GM19043 (cell line): ENCODE data around the gene MYOM1.
A peak's percentile ranks its signal among the peaks of the same experiment; 100 is the strongest.
"Not testable (repeated sequence)": the region's sequence is repeated elsewhere in the genome, so short reads cannot be mapped to it uniquely, and the experiment has no call there.

Source experiments
- ATAC-seq: cut with Tn5 transposase; IDR thresholded peaks from one replicate; pipeline ENCODE4 v1.9.1; 2021; ENCODE audit warnings: low read depth; ENCODE audit not compliant: unreplicated experiment

The MYOM1 gene

DNA sequence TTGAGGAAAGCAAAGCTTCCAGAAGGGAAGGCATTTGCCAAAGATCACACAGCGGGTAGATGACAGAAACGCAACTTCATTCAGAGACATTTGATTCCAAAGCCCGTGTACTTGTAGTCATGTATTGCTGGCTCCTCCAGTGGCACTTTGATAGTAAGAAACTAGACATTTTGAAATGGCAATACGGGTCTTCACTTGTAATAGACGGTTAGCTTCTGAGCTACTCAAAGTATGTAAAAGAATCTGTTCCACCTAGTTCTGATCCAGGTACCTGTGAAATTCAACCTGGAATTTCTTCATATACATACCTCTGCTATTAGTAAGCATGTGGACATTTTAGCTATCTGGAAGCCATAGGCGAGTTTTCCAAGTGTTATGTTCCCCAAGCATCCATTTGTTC lies 1.7 kb upstream of the MYOM1 start:
- ATAC-seq = no peak

DNA sequence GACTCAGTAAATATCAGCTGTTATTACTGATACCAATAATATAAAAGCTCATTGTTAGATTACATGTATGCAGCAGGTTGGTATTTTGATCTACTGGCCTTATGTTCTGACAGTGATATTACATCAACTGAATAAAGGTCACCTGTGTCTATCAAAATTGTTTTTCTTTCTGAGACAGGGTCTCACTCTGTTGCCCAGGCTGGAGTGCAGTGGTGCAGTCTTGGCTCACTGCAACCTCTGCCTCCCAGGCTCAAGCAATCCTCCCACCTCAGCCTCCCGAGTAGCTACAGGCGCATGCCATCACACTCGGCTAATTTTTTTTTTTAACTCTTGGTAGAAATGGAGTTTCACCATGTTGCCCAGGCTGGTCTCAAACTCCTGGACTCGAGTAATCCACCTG lies 1.1 kb upstream of the MYOM1 start:
- ATAC-seq = not testable (repeated sequence)

DNA sequence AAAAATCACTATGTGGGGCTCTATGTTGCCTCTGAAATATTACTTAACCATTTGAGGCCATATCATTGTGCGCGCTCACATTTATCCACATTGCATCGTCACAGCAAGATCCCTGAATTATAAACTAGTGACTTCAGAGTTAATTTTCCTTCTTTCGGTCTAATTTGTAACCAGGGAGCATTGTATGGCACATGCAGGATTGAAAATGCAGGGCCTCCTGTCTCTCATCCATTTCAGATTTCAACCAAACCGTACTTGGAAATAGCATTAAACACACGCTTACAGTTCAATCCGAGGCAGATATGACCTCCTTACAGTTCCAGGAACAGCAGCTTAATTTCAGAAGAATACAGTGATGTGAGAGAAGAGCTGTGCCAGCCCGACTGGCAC lies 532 bp downstream of the MYOM1 start:
- ATAC-seq = no peak

DNA sequence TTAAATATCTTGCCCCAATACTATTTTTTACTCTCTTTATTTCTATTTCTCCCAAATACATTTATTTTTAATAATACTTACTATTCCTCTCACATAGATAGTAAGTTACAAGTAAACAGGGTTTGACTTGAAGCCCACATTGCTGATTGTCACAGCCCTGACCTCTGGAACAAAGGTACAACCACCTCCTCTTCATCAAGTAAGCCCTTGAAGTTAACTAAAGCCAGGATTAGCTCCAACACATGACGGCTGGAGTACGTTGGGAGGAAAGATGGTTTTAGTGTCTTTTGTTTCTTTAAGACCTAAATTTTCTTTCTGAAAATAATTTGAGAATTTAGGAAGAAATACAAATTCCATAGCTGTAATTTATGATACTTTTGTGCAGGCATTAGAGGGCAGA lies 949 bp downstream of the MYOM1 start:
- no peak for ATAC-seq

DNA sequence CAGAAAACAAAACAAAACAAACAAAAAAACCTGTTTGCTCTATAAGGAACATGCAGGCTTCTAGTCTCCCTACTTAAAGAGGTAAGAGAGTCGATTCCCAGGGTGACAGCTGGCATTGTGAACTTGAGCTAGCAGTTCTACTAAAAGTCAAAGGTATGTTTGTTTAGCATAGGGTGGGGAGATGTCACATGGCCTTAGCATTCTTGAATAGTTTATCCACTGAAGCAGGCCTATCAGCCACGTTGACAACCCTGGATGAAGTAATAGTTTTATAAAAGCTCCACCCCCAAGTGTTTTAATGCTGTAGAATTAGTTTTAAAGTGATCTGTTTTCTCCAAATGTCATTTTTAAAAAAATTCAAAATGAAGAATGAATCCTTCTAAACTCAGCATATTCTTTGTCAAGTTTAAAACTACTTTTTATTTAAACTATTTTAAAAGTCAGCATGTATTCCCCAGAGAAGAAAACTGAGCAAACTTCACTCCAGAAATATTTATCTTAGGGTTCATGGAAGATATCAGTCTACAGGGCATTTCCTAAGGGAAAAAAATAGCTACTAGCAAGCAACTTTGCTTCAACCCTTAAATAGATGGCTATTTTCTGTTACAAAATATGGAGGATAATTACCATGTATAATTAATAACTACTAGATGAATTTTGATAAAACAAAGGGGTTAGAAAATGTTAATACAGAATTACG lies 1.7 kb downstream of the MYOM1 start:
- ATAC-seq = no peak

DNA sequence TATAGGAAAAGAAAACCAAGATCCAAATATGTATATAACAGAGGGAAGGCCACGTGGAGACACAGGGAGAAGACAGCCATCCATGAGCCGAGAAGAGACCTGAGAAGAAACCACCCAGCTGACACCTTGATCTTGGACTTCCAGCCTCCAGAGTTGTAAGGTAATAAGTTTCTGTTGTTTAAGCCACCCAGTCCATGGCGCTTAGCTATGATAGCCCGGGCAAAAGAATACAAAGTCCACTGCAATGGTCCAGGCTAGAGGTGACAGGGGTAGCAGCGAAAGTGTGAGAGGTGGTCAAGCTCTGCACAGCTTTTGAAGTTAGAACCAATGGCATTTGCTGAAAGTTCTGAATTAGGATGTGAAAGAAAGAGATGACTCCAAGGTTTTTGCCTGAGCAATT lies 2.8 kb downstream of the MYOM1 start:
- no peak for ATAC-seq

DNA sequence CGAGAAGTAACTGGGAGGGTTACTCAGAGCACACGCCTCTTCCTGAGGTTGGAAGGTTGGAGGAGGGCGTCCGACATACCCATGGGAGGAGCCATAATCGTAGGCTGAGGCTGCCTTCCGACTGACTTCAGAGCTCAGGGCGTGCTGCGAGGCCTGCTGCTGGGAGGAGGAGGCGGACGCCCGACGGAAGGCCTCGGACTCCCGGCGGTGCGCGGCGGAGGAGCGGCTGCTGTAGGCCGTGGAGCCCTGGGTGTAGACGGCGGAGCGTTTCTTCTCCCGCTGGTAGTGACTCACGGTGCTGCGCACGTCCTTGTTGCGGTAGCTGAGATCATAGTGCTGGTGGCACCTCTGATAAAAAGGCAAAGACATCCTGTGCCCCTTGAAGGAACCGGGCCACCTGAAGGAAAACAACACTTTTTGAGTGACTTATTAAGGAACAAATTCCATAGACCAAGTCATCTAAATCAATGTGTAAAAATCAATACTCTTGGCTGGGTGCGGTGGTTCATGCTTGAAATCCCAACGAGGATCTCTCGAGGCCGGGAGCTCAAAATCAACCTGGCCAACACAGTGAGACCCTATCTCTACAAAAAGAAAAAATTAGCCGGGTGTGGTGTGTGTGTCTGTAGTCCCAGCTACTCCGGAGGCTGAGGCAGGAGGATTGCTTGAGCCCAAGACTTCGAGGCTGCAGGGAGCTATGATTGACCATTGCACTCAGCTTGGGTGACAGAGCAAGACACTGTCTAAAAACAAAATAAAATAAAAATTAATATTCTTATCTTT lies 4.7 kb downstream of the MYOM1 start:
- no peak for ATAC-seq

DNA sequence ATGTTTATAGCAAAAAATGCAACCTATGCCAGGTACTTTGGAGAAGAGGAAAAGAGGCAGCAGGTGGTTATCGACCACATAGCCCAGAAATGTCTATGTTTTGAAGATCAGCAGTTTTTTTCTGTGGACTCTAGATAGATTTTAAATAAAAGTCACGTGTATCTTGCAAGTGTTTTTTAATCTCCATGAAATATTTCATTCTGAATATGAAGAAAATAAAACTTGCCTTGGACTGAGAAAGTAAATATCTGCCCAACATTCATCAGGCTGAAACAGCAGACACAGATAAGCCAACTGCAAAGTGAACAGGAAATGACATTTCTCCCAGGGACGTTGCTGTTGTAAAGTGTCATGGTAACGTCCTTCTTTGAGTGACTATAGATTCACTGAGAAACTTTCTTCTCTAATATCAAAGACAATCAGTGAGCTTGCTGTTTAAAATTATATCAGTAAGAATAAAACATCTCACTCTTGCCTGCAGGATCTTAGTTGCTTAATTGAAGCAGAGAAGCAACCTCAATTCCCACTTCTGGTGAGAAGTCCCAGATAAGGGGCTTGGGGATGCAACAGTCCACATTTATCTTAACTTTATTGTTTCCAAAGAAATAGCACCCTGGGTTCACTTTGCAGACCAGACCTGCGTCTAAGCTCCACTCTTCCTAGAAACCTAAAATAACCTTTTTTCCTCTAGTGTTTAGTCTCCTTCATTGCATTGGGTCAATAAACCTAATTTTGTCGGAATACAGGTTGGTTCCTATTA lies 6.3 kb downstream of the MYOM1 start:
- ATAC-seq = no peak

DNA sequence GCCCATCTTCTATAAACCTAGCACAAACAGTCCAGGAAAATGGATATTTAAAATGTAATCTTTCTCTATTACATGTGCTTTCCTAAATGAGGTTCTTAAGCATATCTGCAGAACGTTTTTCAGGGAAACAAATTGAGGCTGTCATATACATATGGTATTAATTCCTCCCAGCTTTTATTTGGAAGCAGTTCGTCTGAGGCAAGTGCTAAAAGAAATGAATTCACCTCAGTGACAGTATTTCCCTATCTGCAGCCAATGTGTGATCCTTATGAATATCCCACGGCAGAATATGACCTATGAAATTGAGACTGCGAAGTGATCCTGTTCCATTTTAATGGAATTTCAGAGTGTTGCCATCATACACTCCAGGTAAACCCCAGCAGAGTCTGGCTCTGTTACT lies 7.1 kb downstream of the MYOM1 start:
- no peak for ATAC-seq

DNA sequence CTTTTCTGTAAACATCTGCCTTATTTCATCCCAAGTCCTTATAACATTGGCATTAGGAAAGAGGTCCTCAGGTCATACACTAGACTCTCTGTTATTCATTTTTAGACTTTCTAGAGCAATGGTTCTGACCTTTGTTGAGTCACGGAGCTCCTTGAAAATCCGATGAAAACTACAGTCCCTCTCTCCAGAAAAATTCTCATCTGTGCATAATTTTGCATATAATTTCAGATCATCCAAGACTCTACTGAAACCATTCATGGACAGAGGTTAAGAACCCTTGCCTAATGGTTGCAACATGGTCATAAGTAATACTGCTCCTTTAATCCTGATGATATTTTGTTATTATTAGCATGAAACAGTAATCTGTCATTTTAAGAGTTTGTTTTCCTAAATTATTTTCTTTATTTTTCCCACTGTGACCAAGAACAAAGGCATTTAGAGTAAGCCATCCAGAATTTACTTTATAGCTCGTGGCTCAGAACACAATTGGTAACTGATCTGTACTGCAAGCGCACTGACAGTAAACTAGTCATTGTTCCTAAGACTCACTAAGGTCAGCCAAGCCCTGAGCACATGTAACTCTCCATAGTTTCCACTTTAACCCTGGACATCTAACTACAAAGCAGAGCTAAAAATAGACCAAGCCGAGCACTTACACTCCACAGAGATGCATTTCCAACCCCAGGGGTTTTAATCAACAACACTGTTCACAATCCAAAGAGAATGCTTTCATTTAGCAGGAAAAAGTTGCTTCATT lies 8.4 kb downstream of the MYOM1 start:
- no peak for ATAC-seq

DNA sequence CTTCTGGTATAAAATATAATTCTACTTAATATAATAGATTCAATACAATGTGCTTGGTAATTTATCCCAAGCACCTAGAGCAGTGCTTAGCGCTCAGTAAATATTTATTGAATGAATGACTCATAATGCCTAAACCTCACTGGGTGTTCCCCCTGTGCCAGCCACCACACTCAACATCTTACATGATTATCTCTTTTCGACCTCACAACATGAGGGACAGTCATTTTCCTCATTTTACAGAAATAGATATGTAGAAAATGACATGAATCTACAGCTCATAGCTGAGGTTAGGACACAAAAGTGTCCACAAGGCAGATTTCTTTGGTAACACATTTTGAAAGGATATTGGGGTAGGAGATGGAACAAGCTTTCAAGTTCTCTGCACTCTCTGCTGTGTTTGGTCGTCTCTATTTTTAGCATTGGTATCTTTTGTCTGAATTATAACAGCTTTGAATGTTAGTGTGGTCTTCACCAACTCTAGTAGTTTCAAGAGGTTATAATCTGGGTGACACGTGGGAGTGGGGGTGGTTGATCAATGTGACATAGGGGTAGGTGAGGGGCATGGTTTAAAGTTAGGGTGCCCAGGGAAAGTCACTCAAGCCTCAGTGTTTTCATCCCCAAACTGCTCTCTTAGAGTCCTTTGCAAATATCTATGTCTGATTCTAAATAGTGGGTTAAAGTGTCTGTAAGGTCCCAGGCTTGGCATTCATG lies 9.8 kb downstream of the MYOM1 start:
- ATAC-seq = peak; percentile 62

DNA sequence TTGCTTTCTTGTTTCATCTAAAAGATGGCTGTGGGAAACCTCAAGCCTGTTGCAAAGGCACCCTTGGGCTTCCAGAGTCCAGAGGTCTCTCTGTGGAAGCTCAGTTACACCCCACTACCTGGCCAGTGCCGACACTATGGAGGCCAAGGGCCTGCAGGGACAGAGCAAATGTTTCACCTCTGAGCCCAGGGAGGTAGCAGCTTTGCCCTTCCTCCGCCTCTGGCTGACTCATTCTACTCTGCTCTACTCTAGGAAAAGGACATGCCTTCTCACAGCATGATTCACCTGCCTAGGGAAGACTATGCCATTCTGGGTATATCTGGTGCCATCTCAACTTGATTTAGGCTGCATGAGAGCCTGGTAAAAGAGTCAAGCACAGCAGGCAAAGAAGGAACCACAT lies 12.2 kb downstream of the MYOM1 start:
- no peak for ATAC-seq

DNA sequence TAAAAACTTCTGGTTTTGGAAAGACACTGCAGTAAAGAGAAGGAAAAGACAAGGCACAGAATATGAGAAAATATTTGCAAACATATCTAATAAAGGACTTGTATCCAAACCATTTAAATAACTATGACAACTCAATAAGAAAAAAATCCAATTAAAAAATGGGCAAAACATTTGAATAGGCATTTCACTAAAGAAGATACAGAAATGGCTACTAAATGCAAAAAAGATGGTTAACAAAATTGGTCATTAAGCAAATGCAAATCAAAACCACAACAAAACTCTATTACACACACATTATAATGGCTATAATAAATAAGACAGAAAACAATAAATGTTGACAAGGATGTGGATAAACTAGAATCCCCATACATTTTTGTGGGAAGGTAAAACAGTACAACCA lies 14.5 kb downstream of the MYOM1 start:
- ATAC-seq = no peak

DNA sequence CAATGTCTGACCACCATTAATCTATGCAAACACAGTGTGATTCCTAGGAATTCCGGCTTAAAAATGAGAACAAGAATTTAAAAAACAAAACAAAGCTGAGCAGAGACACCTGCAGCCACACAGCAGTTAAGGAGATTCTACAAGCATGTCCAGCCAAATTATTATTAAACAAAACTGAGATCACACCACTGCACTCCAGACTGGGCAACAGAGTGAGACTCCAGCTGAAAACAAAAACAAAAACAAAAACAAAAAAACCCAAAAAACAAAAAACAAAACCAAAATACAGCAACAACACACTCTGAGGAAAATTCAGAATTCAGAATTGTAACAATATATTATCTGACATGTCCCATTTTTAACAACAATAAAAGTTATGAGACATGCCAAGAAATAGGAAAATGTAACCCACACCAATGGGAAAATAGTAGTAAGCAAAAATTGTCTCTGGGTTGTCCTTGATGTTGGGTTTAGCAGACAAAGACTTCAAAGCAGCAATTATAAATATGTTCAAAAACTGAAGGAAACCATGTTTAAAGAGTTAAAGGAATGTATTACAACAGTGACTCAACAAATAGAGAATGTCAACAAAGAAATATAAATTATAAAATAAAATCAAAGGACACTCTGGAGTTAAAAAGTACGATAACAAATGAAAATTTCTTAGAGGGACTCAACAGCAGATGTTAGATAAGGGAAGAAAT lies 19.7 kb downstream of the MYOM1 start:
- ATAC-seq = no peak

DNA sequence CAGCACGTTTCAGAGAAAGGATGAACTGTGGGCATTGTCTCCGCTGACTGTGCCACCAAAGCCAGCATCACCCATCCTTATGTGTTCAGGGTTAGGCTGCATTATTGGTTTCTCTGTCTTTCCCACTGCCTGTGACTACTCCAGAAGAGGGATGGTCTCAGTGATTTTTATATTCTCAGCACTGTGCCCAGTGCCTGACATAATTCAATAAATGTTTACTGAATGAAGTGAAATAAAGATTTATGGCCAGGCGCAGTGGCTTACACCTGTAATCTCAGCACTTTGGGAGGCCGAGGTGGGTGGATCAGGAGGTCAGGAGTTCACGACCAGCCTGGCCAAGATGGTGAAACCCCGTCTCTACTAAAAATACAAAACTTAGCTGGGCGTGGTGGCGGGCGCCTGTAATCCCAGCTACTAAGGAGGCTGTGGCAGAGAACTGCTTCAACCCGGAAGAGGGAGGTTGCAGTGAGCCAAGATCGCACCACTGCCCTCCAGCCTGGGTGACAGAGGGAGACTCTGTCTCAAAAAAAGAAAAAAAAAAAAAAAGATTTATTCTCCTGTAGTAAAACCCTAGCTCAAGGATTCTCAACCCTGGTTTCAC lies 21.4 kb downstream of the MYOM1 start:
- ATAC-seq = not testable (repeated sequence)

DNA sequence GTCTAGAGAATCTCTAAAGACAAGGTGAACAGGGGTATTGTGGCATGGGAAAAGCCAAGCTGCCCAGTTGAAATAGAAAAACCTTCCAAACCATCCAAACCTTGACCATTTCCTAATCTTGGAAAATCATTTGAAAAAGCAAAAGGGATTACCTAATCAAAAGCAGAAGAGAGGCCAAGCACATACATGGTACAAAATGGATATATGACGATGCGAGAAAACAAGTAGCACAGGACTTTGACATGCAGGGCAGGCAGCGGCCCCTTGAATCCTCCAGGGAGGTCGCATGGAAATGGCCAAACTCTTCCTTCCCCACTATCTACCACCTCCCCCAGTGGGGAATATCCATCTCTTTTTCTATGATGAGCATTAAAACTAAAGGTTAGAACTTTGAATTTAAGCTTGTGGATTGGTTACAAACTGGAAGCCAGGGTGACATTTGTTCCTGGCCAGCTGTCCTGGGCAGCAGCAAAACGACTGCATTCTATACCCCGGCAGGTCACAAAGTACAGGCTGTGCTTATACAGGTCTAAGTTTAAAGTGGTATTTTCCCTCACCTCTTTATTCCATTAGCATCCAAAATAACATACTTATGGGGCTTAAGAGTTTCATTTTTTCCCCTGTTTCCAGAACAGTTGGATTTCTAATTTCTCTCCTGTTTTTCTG lies 24.7 kb downstream of the MYOM1 start:
- ATAC-seq = no peak

DNA sequence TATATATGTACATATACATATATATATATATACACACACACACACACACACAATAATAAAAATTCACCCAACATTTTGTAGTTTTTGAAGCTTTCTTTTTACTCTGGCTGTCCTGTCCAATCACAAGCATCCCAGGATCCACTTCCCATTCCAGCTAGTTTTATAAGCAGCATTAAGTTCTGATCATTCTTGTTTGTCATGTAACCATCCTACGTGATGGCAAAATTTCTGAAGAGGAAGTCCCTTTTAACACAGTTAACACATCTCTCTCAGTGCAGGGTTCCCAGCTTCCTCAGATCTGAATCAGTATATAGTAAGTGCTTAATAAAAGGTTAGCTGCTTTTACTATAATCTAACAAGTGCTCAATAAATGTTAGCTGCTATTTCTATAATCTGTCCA lies 26.4 kb downstream of the MYOM1 start:
- ATAC-seq = no peak

DNA sequence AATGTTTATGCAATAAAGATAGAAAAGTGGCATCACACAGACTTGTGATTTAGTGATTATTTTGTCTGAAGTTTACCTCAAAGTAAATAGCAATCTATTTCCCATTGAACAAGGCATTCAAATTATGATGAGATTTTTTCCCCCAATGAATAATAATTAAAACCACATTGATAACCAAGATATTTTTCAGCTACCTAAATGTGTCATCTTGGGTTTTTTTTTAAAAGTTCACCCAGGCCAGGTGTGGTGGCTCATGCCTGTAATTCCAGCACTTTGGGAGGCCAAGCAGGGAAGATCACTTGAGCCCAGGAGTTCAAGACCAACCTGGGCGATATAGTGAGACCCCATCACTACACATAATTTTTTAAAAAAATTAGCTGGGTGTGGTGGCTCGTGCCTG lies 27.0 kb downstream of the MYOM1 start:
- ATAC-seq = no peak

DNA sequence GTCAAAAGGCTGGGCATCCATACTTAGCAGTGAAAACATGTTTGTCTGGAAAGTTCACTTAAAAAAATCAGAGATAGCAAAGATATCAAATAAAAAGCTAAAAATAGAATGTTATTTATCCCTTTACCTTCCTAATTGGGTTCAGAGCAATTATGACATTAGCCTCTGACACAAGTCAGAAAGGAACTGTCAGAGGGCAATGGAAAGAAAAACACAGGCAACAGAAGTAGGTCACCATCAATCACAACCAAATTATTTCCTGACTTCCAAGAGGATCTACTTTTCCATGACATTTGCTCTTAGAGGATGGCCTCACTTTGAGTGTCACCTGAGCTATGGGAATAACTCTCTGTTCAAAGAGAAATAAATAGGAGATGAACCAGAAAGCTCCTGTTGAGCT lies 27.5 kb downstream of the MYOM1 start:
- no peak for ATAC-seq
